Esophagus muscularis mucosa (tissue), 4 donors: ENCODE data around the gene NEMP2. TPM values are rescaled to one million over a fixed set of nuclear protein-coding genes. Genes with fewer than 3 reads are reported as not detected.

Experiments used
- DNase-seq: peaks from one replicate; pipeline ENCODE4 v3.0.0-alpha.2; 2017; ENCODE audit errors: extremely low spot score
- H3K27ac ChIP-seq, 4 donors: fragments of 200-600 bp; sonication (generic); replicated peaks in 1 of 4; 1 replicate in 3 of 4; 2 replicates in 1 of 4; pipeline ENCODE4 v1.5.1; 2016 to 2019; ENCODE audit warnings: mild to moderate bottlenecking in 1 of 4
- H3K27me3 ChIP-seq, 4 donors: fragments of 200-600 bp; sonication (generic); one replicate each; pipeline versions ENCODE4 v1.5.1 to v1.6.0; 2016 to 2019
- H3K36me3 ChIP-seq, 4 donors: fragments of 200-600 bp; sonication (generic); one replicate each; pipeline ENCODE4 v1.5.1; 2016 to 2019
- H3K4me1 ChIP-seq, 4 donors: fragments of 200-600 bp; sonication (generic); one replicate each; pipeline ENCODE4 v1.5.1; 2016 to 2019
- H3K4me3 ChIP-seq, 4 donors: fragments of 200-600 bp; sonication (generic); 1 replicate in 2 of 4; 2 replicates in 2 of 4; pipeline ENCODE4 v1.5.1; 2016 to 2019; ENCODE audit warnings: mild to moderate bottlenecking in 4 of 4, moderate library complexity in 1 of 4
- H3K9me3 ChIP-seq, 4 donors: fragments of 200-600 bp; sonication (generic); 1 replicate in 3 of 4; 2 replicates in 1 of 4; pipeline ENCODE4 v1.5.1; 2016 to 2019
- CTCF ChIP-seq, 3 experiments: fragments of 200-600 bp in 2 of 3; fragments of 450-650 bp in 1 of 3; sonication (generic) in 2 of 3; IDR thresholded peaks; one replicate each; pipeline ENCODE4 v1.5.1; 2017 to 2019; ENCODE audit warnings: antibody characterized with exemption in 3 of 3, mild to moderate bottlenecking in 2 of 3, moderate library complexity in 1 of 3
- EP300 ChIP-seq: sonication (generic); formaldehyde crosslinking; IDR thresholded peaks from one replicate; pipeline ENCODE4 v1.6.1; 2017; ENCODE audit warnings: antibody characterized with exemption
- POLR2A ChIP-seq: fragments of 450-650 bp; IDR thresholded peaks from one replicate; pipeline ENCODE4 v1.6.1; 2017; ENCODE audit warnings: antibody characterized with exemption, moderate library complexity, mild to moderate bottlenecking, low read depth
- POLR2AphosphoS5 ChIP-seq, 2 donors: sonication (generic); formaldehyde crosslinking; IDR thresholded peaks; one replicate each; pipeline ENCODE4 v1.6.1; 2017; ENCODE audit warnings: antibody characterized with exemption in 2 of 2
- WGBS: methylation state at CpG from one replicate; pipeline ENCODE4 v1.1.5; 2018; 5-methylcytosine and 5-hydroxymethylcytosine counted together
- intact Hi-C: fragments of 100-400 bp; cut with DNase I; formaldehyde crosslinking; loops from one replicate; pipeline ENCODE4 v1.15.1; 2023
- total RNA-seq, 4 donors: library from RNA; depleted of rRNA; stranded (reverse); fragments of >200 nt; gene quantifications; one replicate each; pipeline versions ENCODE4 v1.1.0 to v1.2.1, GENCODE V29; 2016

NEMP2 gene
- total RNA-seq, 4 donors from 2014 or later, result 2.5 to 5.7 (median 4.3) TPM

GRCh38 chr2:190538201-190538600, 3.7 kb upstream of the NEMP2 start:
- H3K4me1 ChIP-seq, result peaks cover 5 to 21% (median 19%) of the 10 kb centered on the region in 4 donors
- peaks cover 0 to 46% (median 23%) of the 10 kb centered on the region in 4 donors for H3K9me3 ChIP-seq
- H3K36me3 ChIP-seq, result no peaks in the 10 kb centered on the region
- H3K4me3 ChIP-seq, result no peak overlapping the region
- no peak for DNase-seq
- no peak overlapping the region for H3K27ac ChIP-seq
- no peak for TF ChIP-seq EP300
- TF ChIP-seq CTCF (IDR thresholded peaks at IDR 0.05), result no peak
- no peak for TF ChIP-seq POLR2A
- no peak for TF ChIP-seq POLR2AphosphoS5 (IDR thresholded peaks at IDR 0.05)
- no peaks in the 10 kb centered on the region for H3K27me3 ChIP-seq
- intact Hi-C loops, result loop anchor here (5.0 kb wide), 2 partner anchors 34 to 119 kb away; no protein-coding TSS in a partner anchor

GRCh38 chr2:190537765-190538164, 3.2 kb upstream of the NEMP2 start:
- Histone ChIP-seq H3K4me3 (no peak overlapping the region), H3K9me3 (peaks cover 0 to 46% (median 23%) of the 10 kb centered on the region in 4 donors), H3K27me3 (no peaks in the 10 kb centered on the region), H3K27ac (no peak overlapping the region), H3K36me3 (no peaks in the 10 kb centered on the region), H3K4me1 (peaks cover 5 to 22% (median 19%) of the 10 kb centered on the region in 4 donors)
- TF ChIP-seq POLR2AphosphoS5 (IDR thresholded peaks at IDR 0.05) (no peak), POLR2A (no peak)
- 80% methylated on average over 1 of the region's 1 CpG for WGBS
- no peak for DNase-seq
- intact Hi-C loops, result loop anchor here (5.0 kb wide), 2 partner anchors 35 to 120 kb away; no protein-coding TSS in a partner anchor

GRCh38 chr2:190535586-190535985, 1.1 kb upstream of the NEMP2 start:
- no peak for DNase-seq
- Histone ChIP-seq H3K4me1 (peaks cover 5 to 29% (median 23%) of the 10 kb centered on the region in 4 donors), H3K36me3 (no peaks in the 10 kb centered on the region), H3K27ac (peak overlapping the region; percentile 96 to 98 (median 98)), H3K4me3 (peak overlapping the region; percentile 75 to 84 (median 82)), H3K27me3 (no peaks in the 10 kb centered on the region), H3K9me3 (peaks cover 0 to 31% (median 14%) of the 10 kb centered on the region in 4 donors)
- 53% methylated on average over 1 of the region's 1 CpG for WGBS
- intact Hi-C loops, result loop anchor here (5.0 kb wide), 2 partner anchors 37 to 122 kb away; no protein-coding TSS in a partner anchor
- no peak for TF ChIP-seq POLR2AphosphoS5 (IDR thresholded peaks at IDR 0.05)
- no peak for TF ChIP-seq POLR2A
- TF ChIP-seq EP300, result no peak
- TF ChIP-seq CTCF (IDR thresholded peaks at IDR 0.05), result no peak

GRCh38 chr2:190535121-190535439, 558 bp upstream of the NEMP2 start:
- no peak for TF ChIP-seq POLR2AphosphoS5 (IDR thresholded peaks at IDR 0.05)
- TF ChIP-seq POLR2A, result no peak
- intact Hi-C loops, result loop anchor here (5.0 kb wide), 2 partner anchors 37 to 122 kb away; no protein-coding TSS in a partner anchor
- Histone ChIP-seq H3K36me3 (no peaks in the 10 kb centered on the region), H3K4me1 (peaks cover 10 to 34% (median 25%) of the 10 kb centered on the region in 4 donors), H3K27me3 (no peaks in the 10 kb centered on the region), H3K27ac (peak overlapping the region; percentile 96 to 98 (median 98)), H3K4me3 (peak overlapping the region; percentile 75 to 84 (median 82)), H3K9me3 (peaks cover 0 to 26% (median 9%) of the 10 kb centered on the region in 4 donors)
- no peak for DNase-seq
- 3% methylated on average over 7 of the region's 7 CpGs for WGBS

- Histone ChIP-seq H3K36me3 (no peaks in the 10 kb centered on the region), H3K27me3 (no peaks in the 10 kb centered on the region), H3K9me3 (peaks cover 0 to 14% (median 2%) of the 10 kb centered on the region in 4 donors), H3K4me1 (peaks cover 16 to 45% (median 28%) of the 10 kb centered on the region in 4 donors), H3K4me3 (peak overlapping the region; percentile 75 to 84 (median 82)), H3K27ac (peak overlapping the region; percentile 96 to 98 (median 98))
- TF ChIP-seq CTCF (IDR thresholded peaks at IDR 0.05), result no peak
- TF ChIP-seq EP300, result no peak
- TF ChIP-seq POLR2A, result no peak
- TF ChIP-seq POLR2AphosphoS5 (IDR thresholded peaks at IDR 0.05), result peak in 1 of 2 donors; percentile 18
- DNase-seq, result no peak
- WGBS, result 6% methylated on average over 10 of the region's 13 CpGs
- intact Hi-C loops, result no loop called here
Measured at GRCh38 chr2:190533968-190534309, 583 bp downstream of the NEMP2 start.
